ENCODE results near the gene C8A.

DNA sequence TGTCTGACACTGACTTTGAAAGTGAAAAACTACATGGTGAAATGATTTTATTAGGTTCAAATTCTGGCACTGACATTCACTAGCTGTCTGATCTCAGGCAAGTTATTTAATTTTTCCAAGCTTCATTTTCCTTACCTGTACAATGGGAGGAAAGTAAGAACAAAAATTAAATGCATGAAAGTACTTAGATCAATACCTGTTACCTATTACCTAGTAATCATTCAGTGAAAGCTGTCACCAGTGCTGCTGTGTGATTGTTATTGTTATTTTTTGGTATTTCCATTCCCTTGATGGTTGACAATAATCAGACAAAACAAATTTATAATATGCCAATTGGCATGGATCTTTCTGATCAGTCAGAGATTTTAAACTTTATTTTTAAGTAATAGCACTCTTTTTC lies 1.6 kb downstream of the C8A start:
- TF ChIP-seq, protein P1, sequence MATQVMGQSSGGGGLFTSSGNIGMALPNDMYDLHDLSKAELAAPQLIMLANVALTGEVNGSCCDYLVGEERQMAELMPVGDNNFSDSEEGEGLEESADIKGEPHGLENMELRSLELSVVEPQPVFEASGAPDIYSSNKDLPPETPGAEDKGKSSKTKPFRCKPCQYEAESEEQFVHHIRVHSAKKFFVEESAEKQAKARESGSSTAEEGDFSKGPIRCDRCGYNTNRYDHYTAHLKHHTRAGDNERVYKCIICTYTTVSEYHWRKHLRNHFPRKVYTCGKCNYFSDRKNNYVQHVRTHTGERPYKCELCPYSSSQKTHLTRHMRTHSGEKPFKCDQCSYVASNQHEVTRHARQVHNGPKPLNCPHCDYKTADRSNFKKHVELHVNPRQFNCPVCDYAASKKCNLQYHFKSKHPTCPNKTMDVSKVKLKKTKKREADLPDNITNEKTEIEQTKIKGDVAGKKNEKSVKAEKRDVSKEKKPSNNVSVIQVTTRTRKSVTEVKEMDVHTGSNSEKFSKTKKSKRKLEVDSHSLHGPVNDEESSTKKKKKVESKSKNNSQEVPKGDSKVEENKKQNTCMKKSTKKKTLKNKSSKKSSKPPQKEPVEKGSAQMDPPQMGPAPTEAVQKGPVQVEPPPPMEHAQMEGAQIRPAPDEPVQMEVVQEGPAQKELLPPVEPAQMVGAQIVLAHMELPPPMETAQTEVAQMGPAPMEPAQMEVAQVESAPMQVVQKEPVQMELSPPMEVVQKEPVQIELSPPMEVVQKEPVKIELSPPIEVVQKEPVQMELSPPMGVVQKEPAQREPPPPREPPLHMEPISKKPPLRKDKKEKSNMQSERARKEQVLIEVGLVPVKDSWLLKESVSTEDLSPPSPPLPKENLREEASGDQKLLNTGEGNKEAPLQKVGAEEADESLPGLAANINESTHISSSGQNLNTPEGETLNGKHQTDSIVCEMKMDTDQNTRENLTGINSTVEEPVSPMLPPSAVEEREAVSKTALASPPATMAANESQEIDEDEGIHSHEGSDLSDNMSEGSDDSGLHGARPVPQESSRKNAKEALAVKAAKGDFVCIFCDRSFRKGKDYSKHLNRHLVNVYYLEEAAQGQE (IDR thresholded peaks at IDR 0.05; ENCODE audit: insufficient read depth in 1 of 2, low read depth in 2 of 2, low read length in 2 of 2) = no peak
- TF ChIP-seq POLR2AphosphoS5 (IDR thresholded peaks at IDR 0.05; ENCODE audit: low read depth, low read length) = no peak
- no peak for TF ChIP-seq TAF1 (IDR thresholded peaks at IDR 0.05; ENCODE audit: borderline replicate concordance, insufficient read depth, low read length)
- TF ChIP-seq SIN3A (IDR thresholded peaks at IDR 0.05; ENCODE audit: borderline replicate concordance, insufficient read depth, low read length) = no peak
- TF ChIP-seq FOXP2 (optimal IDR thresholded peaks at IDR 0.05; ENCODE audit: borderline replicate concordance, extremely low read depth, extremely low read length, insufficient read depth) = no peak

Measured in PFSK-1 (cell line).